Medulla oblongata (tissue), 1 donor: ENCODE results near the gene EIF4E1B.

Experiments used
- DNase-seq: peaks from one replicate; pipeline ENCODE4 v3.0.0-alpha.2; 2015; ENCODE audit errors: extremely low spot score

The EIF4E1B gene

DNA sequence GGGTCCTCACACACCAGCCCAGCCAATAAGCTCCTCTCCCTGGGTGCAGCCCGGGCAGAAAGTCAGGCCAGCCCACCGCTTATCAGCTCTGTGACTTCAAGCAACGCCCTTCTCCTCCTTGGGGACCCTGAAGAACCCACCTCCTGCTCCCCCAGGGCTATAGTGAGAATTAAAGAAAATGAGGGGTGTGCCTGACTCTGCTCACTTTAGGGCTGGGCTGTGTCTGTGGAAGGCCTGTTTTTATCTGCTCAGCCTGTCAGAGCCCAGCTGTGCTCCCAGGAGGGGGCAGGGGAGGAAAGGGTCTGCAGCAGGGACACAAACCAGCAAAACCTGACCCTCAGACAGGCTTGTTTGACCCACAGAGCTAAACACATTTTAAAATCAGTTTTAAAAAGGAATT lies 24.4 kb upstream of the EIF4E1B start:
- no peak for DNase-seq

- no peak for DNase-seq
These were observed 23.6 kb upstream of the EIF4E1B start for GRCh38 chr5:176606875-176607274.

DNA sequence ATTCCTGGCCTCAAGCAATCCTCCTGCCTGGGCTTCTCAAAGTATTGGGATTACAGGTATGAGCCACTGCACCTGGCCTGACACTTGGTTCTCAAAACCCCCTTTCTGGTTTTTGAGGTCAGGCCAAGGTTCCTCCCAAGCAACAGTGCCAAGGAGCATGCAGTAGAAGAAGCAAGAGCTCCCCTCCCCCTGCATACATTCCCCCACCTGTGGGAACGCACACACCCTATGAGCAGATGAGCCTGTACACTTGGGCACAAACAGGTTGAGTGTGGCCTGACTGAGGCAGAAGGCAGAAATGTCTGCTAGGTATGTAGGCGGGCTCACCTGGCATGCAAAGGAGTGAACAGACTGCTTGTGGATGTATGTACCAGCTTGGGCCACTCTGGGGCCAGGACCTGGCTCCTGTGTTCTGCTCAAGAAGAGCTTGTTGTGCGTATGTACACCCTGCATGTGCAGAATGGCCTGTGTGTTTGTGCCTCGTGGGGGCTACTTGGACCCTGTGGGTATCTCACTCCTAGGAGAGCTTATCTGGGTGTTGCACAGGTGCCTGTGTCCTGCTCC lies 22.3 kb upstream of the EIF4E1B start:
- no peak for DNase-seq

DNA sequence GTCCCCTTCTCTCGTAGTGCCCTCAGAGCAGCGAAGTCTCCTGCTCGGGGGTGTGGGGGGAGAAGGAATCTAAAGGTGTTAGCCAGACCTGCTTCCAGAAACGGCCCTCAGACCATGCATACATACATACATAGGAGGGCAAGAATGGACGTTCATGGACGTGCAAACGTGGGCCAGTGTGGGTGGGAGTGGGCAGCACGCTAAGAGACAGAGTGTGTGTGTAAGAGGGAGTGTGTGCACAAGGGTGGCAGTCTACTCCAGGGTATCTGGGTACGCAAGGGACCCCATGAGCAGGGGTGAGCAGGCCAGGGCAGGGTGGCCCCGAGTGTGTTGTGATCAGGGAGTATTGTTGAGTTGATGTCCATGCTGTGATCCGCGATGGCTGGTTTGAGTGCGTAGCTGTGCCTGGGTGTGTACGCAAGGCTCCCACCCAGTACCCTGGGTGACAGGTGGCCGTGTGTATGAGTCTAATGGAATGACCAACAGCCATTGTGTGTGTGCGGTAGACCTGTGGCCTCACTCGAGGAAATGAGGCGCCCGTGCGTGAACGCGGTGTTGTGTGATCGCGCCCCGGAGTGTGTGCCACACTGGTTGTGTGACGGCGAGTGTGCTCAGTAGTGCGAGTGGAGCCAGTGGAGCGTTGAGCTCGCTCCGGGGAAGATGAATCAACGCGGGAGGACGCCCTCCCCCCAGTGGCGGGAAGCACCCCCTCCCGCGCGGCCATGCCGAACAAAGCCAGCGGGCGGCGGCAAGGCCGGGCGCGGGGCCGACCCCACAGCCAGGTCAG lies 21.3 kb upstream of the EIF4E1B start:
- no peak for DNase-seq

DNA sequence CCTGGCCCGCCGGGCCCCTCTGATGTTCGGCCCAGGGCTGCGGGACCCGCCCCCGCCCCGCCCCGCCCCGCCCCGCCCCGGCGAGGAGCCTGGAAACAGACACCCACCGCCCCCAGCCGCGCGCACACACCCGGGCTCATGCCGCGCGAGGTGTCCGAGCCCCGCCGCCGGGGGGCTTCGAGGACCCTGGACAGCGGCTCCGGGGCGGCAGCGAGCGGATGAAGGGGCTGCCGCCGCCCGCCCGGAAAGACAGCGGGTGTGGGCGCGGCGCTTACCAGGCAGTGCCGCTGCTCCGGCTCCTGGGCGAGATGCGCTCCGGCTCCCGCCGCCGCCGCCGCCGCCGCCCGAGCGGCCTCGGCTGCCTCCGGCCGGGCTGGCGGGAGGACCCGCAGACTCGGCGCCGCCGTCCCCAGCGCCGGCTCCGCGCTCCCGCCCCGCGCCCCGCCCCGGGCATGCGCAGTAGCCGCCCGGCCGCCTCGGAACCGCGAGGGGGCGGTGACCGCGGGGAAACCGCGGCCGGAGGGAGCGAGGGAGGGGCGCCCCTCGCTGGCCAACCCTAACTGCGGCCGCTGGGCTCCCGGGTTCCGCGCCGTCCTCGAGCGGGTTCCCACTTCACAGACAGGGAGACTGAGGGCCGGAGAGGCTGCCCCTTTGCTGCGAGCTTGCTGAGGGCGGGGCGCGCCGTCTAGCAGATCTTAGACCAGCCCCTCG lies 20.6 kb upstream of the EIF4E1B start, which contains the start of gene GPRIN1:
GPRIN1 (minus strand) TSS at position 433 of the 711 bp plus-strand sequence. CDS start 10,322 bp downstream, outside the sequence.
- DNase-seq = peak; percentile 54

DNA sequence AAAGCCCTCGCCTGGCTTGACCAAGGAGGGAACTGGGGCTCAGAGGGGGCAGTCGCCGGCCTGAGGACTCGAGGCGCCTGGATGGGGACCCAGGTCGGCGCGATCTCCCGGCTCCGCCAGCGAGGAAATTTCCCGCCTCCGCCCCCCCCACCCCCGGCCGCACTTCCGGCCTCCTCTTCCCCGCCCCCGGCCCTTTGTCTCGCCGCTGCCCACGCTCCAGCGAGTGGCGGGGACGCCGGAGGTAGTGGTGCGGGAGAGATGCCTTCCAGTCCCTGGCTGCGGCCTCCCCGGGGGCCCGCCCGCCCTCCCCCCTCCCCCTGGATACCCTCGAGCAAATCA lies 20.1 kb upstream of the EIF4E1B start:
- no peak for DNase-seq

DNA sequence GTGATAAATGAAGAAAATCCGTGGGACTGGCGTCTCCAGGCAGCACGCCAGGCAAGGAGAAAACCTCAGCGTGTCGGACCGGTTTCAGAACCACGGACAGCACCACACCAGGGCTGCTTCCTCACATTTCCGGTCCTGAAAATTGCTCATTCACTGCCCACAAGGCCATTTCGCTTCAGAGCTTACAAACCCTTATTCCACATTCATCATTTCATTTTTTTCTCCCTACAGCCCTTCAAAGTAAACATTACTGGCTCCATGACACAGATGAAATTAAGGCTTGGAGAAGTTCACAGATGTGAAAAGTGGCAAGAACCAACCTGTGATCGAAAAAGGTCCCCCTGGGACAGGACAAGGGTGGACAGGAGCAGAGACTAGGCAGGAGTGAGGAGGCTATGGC lies 19.0 kb upstream of the EIF4E1B start:
- DNase-seq = peak; percentile 64

- DNase-seq = no peak
These were observed 18.5 kb upstream of the EIF4E1B start for GRCh38 chr5:176612008-176612407.

- no peak for DNase-seq
These were observed 17.6 kb upstream of the EIF4E1B start for GRCh38 chr5:176612855-176613254.

GRCh38 chr5:176614805-176615478 lies 15.5 kb upstream of the EIF4E1B start:
- DNase-seq = no peak

GRCh38 chr5:176616511-176616910 lies 14.0 kb upstream of the EIF4E1B start:
- DNase-seq = no peak

DNA sequence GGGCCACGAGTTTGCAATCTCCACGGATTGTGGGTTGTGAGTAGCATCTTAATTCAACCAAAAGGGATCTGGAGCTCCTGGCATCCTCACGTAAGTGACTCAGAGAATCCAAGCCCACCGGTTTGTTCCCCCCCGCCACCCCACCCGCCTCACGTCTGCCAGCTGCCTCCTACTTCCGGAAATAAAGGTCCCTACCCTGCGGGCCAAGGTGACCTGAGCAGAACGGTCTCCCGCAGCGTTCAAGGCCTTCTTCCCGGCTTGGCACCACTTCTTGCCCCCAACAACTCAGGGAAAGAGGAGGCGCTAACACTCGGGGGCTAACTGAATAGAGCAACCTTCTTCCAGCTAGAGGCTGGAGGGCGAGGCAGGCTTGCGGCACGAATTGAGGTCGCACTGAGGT lies 11.7 kb upstream of the EIF4E1B start:
- DNase-seq = no peak

DNA sequence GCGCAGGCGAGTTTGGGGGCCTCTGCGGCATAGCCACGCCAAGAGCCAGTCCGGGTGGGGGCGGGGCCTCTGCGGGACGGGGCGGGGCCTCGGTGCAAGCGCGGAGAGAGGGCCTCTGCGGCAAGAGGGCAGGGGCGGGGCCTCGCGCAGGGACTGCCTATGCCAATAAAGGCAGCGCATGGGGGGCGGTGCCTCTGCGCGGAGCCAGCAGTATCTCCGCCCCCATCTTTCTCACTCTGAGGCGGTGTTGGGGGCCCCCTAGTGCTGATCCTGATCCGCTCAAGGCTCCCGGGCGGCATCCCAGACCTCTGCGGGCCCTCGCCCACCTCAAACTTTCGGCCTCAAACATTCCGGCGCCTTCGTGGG lies 11.3 kb upstream of the EIF4E1B start:
- peak; percentile 70 for DNase-seq

- no peak for DNase-seq
These were observed 10.7 kb upstream of the EIF4E1B start for GRCh38 chr5:176619569-176620332.

GRCh38 chr5:176620333-176620981 lies 10.0 kb upstream of the EIF4E1B start:
- DNase-seq = no peak

GRCh38 chr5:176621661-176622079 lies 8.8 kb upstream of the EIF4E1B start:
- DNase-seq = no peak

GRCh38 chr5:176624142-176624541 lies 6.3 kb upstream of the EIF4E1B start:
- no peak for DNase-seq

DNA sequence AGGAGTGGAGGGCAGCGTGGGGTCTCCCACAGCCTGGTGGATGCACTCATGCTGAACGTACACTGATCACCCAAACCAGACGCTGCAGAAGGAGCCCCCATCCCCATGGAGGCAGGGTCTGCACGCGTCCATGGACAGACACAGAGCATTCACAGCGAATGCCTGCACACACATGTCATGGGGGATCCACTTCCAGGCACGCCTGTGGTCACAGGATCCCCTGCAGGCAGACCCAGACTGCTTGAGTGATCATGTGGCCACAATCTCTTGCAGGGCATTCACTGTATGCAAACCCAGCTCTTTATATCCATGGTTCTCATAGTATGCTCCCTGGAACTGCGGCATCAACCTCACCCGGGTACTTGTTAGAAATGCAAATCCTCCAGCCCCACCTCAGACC lies 5.5 kb upstream of the EIF4E1B start:
- no peak for DNase-seq

DNA sequence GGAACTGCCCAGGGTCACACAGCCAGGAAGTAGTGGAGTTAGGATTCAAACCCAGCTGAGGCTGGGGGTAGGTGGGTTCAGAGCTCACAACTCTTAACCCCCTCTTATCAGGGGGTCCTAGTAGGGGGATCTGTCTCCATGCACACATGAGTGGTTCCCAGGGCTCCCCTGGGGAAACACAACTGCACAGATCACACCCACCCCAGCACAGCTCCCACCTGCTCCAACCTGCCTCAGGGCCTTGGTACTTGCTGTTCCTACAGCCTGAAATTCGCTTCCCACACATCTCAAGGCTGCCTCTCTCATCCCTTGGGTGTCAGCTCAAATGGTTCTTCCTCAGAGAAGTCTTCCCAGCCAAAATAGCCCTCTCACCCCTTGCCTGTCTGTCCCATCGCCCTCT lies 5.0 kb upstream of the EIF4E1B start:
- no peak for DNase-seq

GRCh38 chr5:176625966-176626875 lies 4.3 kb upstream of the EIF4E1B start:
- no peak for DNase-seq
